Fibroblast of lung (primary cell): ENCODE data around the gene DIAPH3.

Experiments used
- CTCF ChIP-seq, 2 donors: IDR thresholded peaks in 1 of 2; conservative IDR thresholded peaks in 1 of 2; 1 replicate in 1 of 2; 2 replicates in 1 of 2; pipeline ENCODE4 v1.5.1; 2011 to 2012; ENCODE audit warnings: low read length in 2 of 2, control low read depth in 1 of 2, inconsistent platforms in 1 of 2, low read depth in 1 of 2, mild to moderate bottlenecking in 1 of 2
- EZH2 ChIP-seq: IDR thresholded peaks from 2 replicates; pipeline ENCODE4 v1.5.1; 2012; ENCODE audit warnings: low read length, control low read depth, mild to moderate bottlenecking; ENCODE audit errors: missing control alignments

- no peak for TF ChIP-seq EZH2
- no peak for TF ChIP-seq CTCF (conservative IDR thresholded peaks at IDR 0.05 in 1 of 2, IDR thresholded peaks at IDR 0.05 in 1 of 2; ENCODE audit: low read depth in 1 of 2, low read length in 2 of 2)
Measured at GRCh38 chr13:59873856-59874255, 289.9 kb downstream of the DIAPH3 start.
